Measurements from ENCODE around the gene PHLDA1. TPM values are rescaled to one million over a fixed set of nuclear protein-coding genes. Genes with fewer than 3 reads are reported as not detected.

PHLDA1 gene
- total and polyA plus RNA-seq, 4 donors: 2.8 to 11.5 (median 5.7) TPM

GRCh38 chr12:76047060-76047459 is 15.5 kb upstream of the PHLDA1 start:
- no peak overlapping the region for H3K27ac ChIP-seq (ENCODE audit: low read depth in 1 of 2, low read length in 2 of 2)
- no peak overlapping the region for H3K9ac ChIP-seq (ENCODE audit: low read depth in 1 of 2, low read length in 2 of 2)
- H3K4me3 ChIP-seq (ENCODE audit: low read depth in 1 of 3, low read length in 3 of 3): no peak overlapping the region
- no peak for TF ChIP-seq JUND (IDR thresholded peaks at IDR 0.05)
- no peak for TF ChIP-seq SP1 (IDR thresholded peaks at IDR 0.05)
- TF ChIP-seq, protein P1, sequence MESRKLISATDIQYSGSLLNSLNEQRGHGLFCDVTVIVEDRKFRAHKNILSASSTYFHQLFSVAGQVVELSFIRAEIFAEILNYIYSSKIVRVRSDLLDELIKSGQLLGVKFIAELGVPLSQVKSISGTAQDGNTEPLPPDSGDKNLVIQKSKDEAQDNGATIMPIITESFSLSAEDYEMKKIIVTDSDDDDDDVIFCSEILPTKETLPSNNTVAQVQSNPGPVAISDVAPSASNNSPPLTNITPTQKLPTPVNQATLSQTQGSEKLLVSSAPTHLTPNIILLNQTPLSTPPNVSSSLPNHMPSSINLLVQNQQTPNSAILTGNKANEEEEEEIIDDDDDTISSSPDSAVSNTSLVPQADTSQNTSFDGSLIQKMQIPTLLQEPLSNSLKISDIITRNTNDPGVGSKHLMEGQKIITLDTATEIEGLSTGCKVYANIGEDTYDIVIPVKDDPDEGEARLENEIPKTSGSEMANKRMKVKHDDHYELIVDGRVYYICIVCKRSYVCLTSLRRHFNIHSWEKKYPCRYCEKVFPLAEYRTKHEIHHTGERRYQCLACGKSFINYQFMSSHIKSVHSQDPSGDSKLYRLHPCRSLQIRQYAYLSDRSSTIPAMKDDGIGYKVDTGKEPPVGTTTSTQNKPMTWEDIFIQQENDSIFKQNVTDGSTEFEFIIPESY (IDR thresholded peaks at IDR 0.05): no peak
- TF ChIP-seq HNF4G (IDR thresholded peaks at IDR 0.05): no peak
- no peak for TF ChIP-seq HNF4A (conservative IDR thresholded peaks at IDR 0.05)
- no peaks in the 10 kb centered on the region for H3K9me3 ChIP-seq (ENCODE audit: control insufficient read depth in 4 of 4, low read length in 3 of 4)
- no peak for DNase-seq (ENCODE audit: low spot score)
- H3K27me3 ChIP-seq (ENCODE audit: control insufficient read depth in 4 of 4, insufficient read depth in 4 of 4, low read length in 3 of 4): no peaks in the 10 kb centered on the region
- no peaks in the 10 kb centered on the region for H3K4me1 ChIP-seq (ENCODE audit: control insufficient read depth in 4 of 4, insufficient read depth in 4 of 4, low read length in 3 of 4)
- H3K36me3 ChIP-seq (ENCODE audit: control insufficient read depth in 4 of 4, insufficient read depth in 3 of 4, low read depth in 1 of 4, low read length in 3 of 4): peaks cover 0 to 25% (median 10%) of the 10 kb centered on the region in 4 donors
- 78% methylated on average over 2 of the region's 2 CpGs for WGBS

- TF ChIP-seq HNF4G (IDR thresholded peaks at IDR 0.05) (no peak), TAF1 (conservative IDR thresholded peaks at IDR 0.05) (no peak)
- TF ChIP-seq, protein P2, sequence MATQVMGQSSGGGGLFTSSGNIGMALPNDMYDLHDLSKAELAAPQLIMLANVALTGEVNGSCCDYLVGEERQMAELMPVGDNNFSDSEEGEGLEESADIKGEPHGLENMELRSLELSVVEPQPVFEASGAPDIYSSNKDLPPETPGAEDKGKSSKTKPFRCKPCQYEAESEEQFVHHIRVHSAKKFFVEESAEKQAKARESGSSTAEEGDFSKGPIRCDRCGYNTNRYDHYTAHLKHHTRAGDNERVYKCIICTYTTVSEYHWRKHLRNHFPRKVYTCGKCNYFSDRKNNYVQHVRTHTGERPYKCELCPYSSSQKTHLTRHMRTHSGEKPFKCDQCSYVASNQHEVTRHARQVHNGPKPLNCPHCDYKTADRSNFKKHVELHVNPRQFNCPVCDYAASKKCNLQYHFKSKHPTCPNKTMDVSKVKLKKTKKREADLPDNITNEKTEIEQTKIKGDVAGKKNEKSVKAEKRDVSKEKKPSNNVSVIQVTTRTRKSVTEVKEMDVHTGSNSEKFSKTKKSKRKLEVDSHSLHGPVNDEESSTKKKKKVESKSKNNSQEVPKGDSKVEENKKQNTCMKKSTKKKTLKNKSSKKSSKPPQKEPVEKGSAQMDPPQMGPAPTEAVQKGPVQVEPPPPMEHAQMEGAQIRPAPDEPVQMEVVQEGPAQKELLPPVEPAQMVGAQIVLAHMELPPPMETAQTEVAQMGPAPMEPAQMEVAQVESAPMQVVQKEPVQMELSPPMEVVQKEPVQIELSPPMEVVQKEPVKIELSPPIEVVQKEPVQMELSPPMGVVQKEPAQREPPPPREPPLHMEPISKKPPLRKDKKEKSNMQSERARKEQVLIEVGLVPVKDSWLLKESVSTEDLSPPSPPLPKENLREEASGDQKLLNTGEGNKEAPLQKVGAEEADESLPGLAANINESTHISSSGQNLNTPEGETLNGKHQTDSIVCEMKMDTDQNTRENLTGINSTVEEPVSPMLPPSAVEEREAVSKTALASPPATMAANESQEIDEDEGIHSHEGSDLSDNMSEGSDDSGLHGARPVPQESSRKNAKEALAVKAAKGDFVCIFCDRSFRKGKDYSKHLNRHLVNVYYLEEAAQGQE (IDR thresholded peaks at IDR 0.05): no peak
- no peak for DNase-seq (ENCODE audit: low spot score)
- Histone ChIP-seq H3K27me3 (ENCODE audit: control insufficient read depth in 4 of 4, insufficient read depth in 4 of 4, low read length in 3 of 4) (no peaks in the 10 kb centered on the region), H3K9me3 (ENCODE audit: control insufficient read depth in 4 of 4, low read length in 3 of 4) (no peaks in the 10 kb centered on the region), H3K4me3 (ENCODE audit: low read depth in 1 of 3, low read length in 3 of 3) (no peak overlapping the region), H3K36me3 (ENCODE audit: control insufficient read depth in 4 of 4, insufficient read depth in 3 of 4, low read depth in 1 of 4, low read length in 3 of 4) (peaks cover 0 to 5% (median 0%) of the 10 kb centered on the region in 4 donors), H3K27ac (ENCODE audit: low read depth in 1 of 2, low read length in 2 of 2) (no peak overlapping the region), H3K9ac (ENCODE audit: low read depth in 1 of 2, low read length in 2 of 2) (no peak overlapping the region), H3K4me1 (ENCODE audit: control insufficient read depth in 4 of 4, insufficient read depth in 4 of 4, low read length in 3 of 4) (no peaks in the 10 kb centered on the region)
- WGBS: 97% methylated on average over 4 of the region's 4 CpGs
Observed at GRCh38 chr12:76043377-76043776, 11.8 kb upstream of the PHLDA1 start.

GRCh38 chr12:76042147-76042546 is 10.6 kb upstream of the PHLDA1 start:
- no peak for DNase-seq (ENCODE audit: low spot score)
- Histone ChIP-seq H3K9me3 (ENCODE audit: control insufficient read depth in 4 of 4, low read length in 3 of 4) (no peaks in the 10 kb centered on the region), H3K4me1 (ENCODE audit: control insufficient read depth in 4 of 4, insufficient read depth in 4 of 4, low read length in 3 of 4) (peaks cover 0 to 3% (median under 1%) of the 10 kb centered on the region in 4 donors), H3K27ac (ENCODE audit: low read depth in 1 of 2, low read length in 2 of 2) (no peak overlapping the region), H3K9ac (ENCODE audit: low read depth in 1 of 2, low read length in 2 of 2) (no peak overlapping the region), H3K4me3 (ENCODE audit: low read depth in 1 of 3, low read length in 3 of 3) (no peak overlapping the region), H3K36me3 (ENCODE audit: control insufficient read depth in 4 of 4, insufficient read depth in 3 of 4, low read depth in 1 of 4, low read length in 3 of 4) (peaks cover 0 to 5% (median 0%) of the 10 kb centered on the region in 4 donors), H3K27me3 (ENCODE audit: control insufficient read depth in 4 of 4, insufficient read depth in 4 of 4, low read length in 3 of 4) (no peaks in the 10 kb centered on the region)
- WGBS: 82% methylated on average over 2 of the region's 2 CpGs
- TF ChIP-seq, protein P2 (IDR thresholded peaks at IDR 0.05): no peak
- TF ChIP-seq TAF1 (conservative IDR thresholded peaks at IDR 0.05) (no peak), RAD21 (IDR thresholded peaks at IDR 0.05) (no peak), GABPA (IDR thresholded peaks at IDR 0.05 in 1 of 2, conservative IDR thresholded peaks at IDR 0.05 in 1 of 2) (no peak), YY1 (IDR thresholded peaks at IDR 0.05) (no peak), FOXA1 (IDR thresholded peaks at IDR 0.05) (no peak)
- TF ChIP-seq, protein P1 (IDR thresholded peaks at IDR 0.05): no peak

All from liver (tissue), 9 donors.